NT2/D1 (cell line): ENCODE data around the gene KRTAP5-1.
"Not testable (repeated sequence)": the region's sequence is repeated elsewhere in the genome, so short reads cannot be mapped to it uniquely, and the experiment has no call there.

Source experiments
- YY1 ChIP-seq: IDR thresholded peaks from 2 replicates; pipeline ENCODE4 v1.6.1; 2011; ENCODE audit not compliant: insufficient read length, insufficient read depth
- ZNF274 ChIP-seq: IDR thresholded peaks from 2 replicates; pipeline ENCODE4 v1.6.1; 2011; ENCODE audit warnings: mild to moderate bottlenecking, low read depth, low read length

GRCh38 chr11:1605923-1606322, 20.8 kb upstream of the KRTAP5-1 start:
- not testable (repeated sequence) for TF ChIP-seq ZNF274, YY1
